ENCODE data around the gene PPP1R7.

DNA sequence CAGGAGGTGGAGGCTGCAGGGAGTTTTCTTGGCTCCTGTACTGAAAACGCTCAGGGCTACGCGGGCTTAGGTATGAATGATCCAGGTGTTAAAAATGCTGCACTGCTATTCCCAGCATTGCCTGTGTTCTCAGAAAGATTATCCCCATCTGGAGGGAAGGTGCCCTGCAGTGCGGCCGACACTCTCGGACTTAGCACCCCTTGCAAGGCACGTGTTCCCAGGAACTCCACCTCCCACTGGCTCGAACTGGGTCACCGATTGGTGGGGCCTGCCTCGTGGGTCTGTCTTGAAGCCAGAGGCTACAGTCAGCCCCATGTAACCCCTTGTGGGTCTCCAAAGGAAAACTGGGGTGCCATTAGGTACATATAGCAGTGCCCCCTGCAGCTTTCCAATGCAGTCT is 63.9 kb downstream of the PPP1R7 start:
- TF ChIP-seq, protein P1, sequence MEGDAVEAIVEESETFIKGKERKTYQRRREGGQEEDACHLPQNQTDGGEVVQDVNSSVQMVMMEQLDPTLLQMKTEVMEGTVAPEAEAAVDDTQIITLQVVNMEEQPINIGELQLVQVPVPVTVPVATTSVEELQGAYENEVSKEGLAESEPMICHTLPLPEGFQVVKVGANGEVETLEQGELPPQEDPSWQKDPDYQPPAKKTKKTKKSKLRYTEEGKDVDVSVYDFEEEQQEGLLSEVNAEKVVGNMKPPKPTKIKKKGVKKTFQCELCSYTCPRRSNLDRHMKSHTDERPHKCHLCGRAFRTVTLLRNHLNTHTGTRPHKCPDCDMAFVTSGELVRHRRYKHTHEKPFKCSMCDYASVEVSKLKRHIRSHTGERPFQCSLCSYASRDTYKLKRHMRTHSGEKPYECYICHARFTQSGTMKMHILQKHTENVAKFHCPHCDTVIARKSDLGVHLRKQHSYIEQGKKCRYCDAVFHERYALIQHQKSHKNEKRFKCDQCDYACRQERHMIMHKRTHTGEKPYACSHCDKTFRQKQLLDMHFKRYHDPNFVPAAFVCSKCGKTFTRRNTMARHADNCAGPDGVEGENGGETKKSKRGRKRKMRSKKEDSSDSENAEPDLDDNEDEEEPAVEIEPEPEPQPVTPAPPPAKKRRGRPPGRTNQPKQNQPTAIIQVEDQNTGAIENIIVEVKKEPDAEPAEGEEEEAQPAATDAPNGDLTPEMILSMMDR (IDR thresholded peaks at IDR 0.05) = no peak
- TF ChIP-seq POLR2AphosphoS5 (IDR thresholded peaks at IDR 0.05; ENCODE audit: insufficient read depth in 1 of 2, low read depth in 1 of 2) (no peak), POLR2A (IDR thresholded peaks at IDR 0.05) (no peak)

Measured in vagina (tissue), 2 donors.